GM12878 (cell line): ENCODE measurements around the gene TESK2.

ENCODE experiments used
- BCLAF1 ChIP-seq: fragments of 450-650 bp; IDR thresholded peaks from 2 replicates; pipeline ENCODE4 v1.6.1; 2017; ENCODE audit warnings: antibody characterized with exemption, mild to moderate bottlenecking, moderate library complexity
- CBX5 ChIP-seq: sonication (generic); IDR thresholded peaks from 2 replicates; pipeline ENCODE4 v1.6.1; 2016; ENCODE audit warnings: low read depth, moderate library complexity, mild to moderate bottlenecking, inconsistent platforms
- GABPA ChIP-seq: IDR thresholded peaks from 2 replicates; pipeline ENCODE4 v1.6.1; 2014; ENCODE audit warnings: antibody characterized with exemption, low read depth, mild to moderate bottlenecking, inconsistent platforms
- NFYB ChIP-seq: IDR thresholded peaks from 2 replicates; pipeline ENCODE4 v1.6.1; 2011; ENCODE audit warnings: low read depth, mild to moderate bottlenecking, low read length, improper control_type of control experiment, moderate library complexity; ENCODE audit not compliant: insufficient read depth
- NRF1 ChIP-seq: conservative IDR thresholded peaks from 2 replicates; pipeline ENCODE4 v1.6.1; 2011; ENCODE audit warnings: mild to moderate bottlenecking, low read depth, low read length, improper control_type of control experiment
- POLR2A ChIP-seq: IDR thresholded peaks from 2 replicates; pipeline ENCODE4 v1.6.1; 2011; ENCODE audit warnings: low read depth, mild to moderate bottlenecking, low read length
- SMAD1 ChIP-seq: fragments of 450-650 bp; IDR thresholded peaks from 2 replicates; pipeline ENCODE4 v1.6.1; 2018; ENCODE audit warnings: mild to moderate bottlenecking, low read depth; ENCODE audit not compliant: partially characterized antibody
- STAT3 ChIP-seq: IDR thresholded peaks from 2 replicates; pipeline ENCODE4 v1.6.1; 2011; ENCODE audit warnings: low read depth, low read length, improper control_type of control experiment
- TAF1 ChIP-seq: IDR thresholded peaks from 2 replicates; pipeline ENCODE4 v1.6.1; 2011; ENCODE audit warnings: mild to moderate bottlenecking, low read depth, low read length, borderline replicate concordance
- USF1 ChIP-seq: IDR thresholded peaks from 2 replicates; pipeline ENCODE4 v1.6.1; 2011; ENCODE audit warnings: borderline replicate concordance, low read depth, mild to moderate bottlenecking, moderate library complexity, mixed read lengths, low read length; ENCODE audit not compliant: insufficient read depth; ENCODE audit errors: extremely low read length
- USF2 ChIP-seq: IDR thresholded peaks from 2 replicates; pipeline ENCODE4 v1.6.1; 2011; ENCODE audit warnings: low read depth, low read length, improper control_type of control experiment, borderline replicate concordance
- TF ChIP-seq, protein P1 (sequence below), 3 experiments: IDR thresholded peaks in 2 of 3; conservative IDR thresholded peaks in 1 of 3; 2 replicates each; pipeline ENCODE4 v1.5.1; 2011; ENCODE audit warnings: low read depth in 3 of 3, low read length in 3 of 3, mild to moderate bottlenecking in 3 of 3, control low read depth in 2 of 3, moderate library complexity in 2 of 3, inconsistent platforms in 1 of 3, mixed read lengths in 1 of 3; ENCODE audit not compliant: control insufficient read depth in 2 of 3, insufficient read depth in 1 of 3; ENCODE audit errors: extremely low read depth in 1 of 3

- TF ChIP-seq USF2: no peak
- no peak for TF ChIP-seq POLR2A
- TF ChIP-seq, protein P1, sequence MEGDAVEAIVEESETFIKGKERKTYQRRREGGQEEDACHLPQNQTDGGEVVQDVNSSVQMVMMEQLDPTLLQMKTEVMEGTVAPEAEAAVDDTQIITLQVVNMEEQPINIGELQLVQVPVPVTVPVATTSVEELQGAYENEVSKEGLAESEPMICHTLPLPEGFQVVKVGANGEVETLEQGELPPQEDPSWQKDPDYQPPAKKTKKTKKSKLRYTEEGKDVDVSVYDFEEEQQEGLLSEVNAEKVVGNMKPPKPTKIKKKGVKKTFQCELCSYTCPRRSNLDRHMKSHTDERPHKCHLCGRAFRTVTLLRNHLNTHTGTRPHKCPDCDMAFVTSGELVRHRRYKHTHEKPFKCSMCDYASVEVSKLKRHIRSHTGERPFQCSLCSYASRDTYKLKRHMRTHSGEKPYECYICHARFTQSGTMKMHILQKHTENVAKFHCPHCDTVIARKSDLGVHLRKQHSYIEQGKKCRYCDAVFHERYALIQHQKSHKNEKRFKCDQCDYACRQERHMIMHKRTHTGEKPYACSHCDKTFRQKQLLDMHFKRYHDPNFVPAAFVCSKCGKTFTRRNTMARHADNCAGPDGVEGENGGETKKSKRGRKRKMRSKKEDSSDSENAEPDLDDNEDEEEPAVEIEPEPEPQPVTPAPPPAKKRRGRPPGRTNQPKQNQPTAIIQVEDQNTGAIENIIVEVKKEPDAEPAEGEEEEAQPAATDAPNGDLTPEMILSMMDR (IDR thresholded peaks at IDR 0.05 in 2 of 3, conservative IDR thresholded peaks at IDR 0.05 in 1 of 3; ENCODE audit: control insufficient read depth in 2 of 3, extremely low read depth in 1 of 3, insufficient read depth in 1 of 3, low read depth in 3 of 3, low read length in 3 of 3): no peak
- TF ChIP-seq GABPA: no peak
- TF ChIP-seq SMAD1: no peak
- no peak for TF ChIP-seq NFYB
- no peak for TF ChIP-seq TAF1
- no peak for TF ChIP-seq USF1
- no peak for TF ChIP-seq STAT3
- no peak for TF ChIP-seq NRF1
- TF ChIP-seq CBX5: no peak
- TF ChIP-seq BCLAF1: no peak
These were observed 47.1 kb downstream of the TESK2 start for GRCh38 chr1:45443580-45444446.
